HL-60 (cell line): ENCODE data around the gene PDE3A.

Source experiments
- CTCF ChIP-seq: IDR thresholded peaks from one replicate; pipeline ENCODE4 v1.5.1; 2011; ENCODE audit warnings: low read length, control low read depth, inconsistent platforms; ENCODE audit not compliant: insufficient read depth
- GABPA ChIP-seq: IDR thresholded peaks from 2 replicates; pipeline ENCODE4 v1.6.1; 2012; ENCODE audit warnings: low read depth
- REST ChIP-seq: IDR thresholded peaks from 2 replicates; pipeline ENCODE4 v1.6.1; 2012; ENCODE audit warnings: low read depth; ENCODE audit not compliant: insufficient replicate concordance

GRCh38 chr12:20366776-20367409, 1.4 kb upstream of the PDE3A start:
- no peak for TF ChIP-seq GABPA
- TF ChIP-seq CTCF = no peak
- no peak for TF ChIP-seq REST
